Right ventricle myocardium inferior (tissue), 1 donor: ENCODE results near the gene RBM4B. TPM values are rescaled to one million over a fixed set of nuclear protein-coding genes. Genes with fewer than 3 reads are reported as not detected.
"Not testable (repeated sequence)": the region's sequence is repeated elsewhere in the genome, so short reads cannot be mapped to it uniquely, and the experiment has no call there.

Experiments
- ATAC-seq: fragments of 200-7000 bp; cut with Tn5 transposase; one replicate; pipeline ENCODE4 v1.9.1; 2020; ENCODE audit warnings: mild to moderate bottlenecking, moderate library complexity
- DNase-seq: peaks from one replicate; pipeline ENCODE4 v3.0.0; 2021; ENCODE audit errors: missing footprints
- intact Hi-C: fragments of 100-400 bp; cut with DNase I; formaldehyde crosslinking; loops from one replicate; pipeline ENCODE4 v1.11.0; 2022
- total RNA-seq: library from RNA; stranded (reverse); fragmentation: NEBNext Ultra II Directional; extraction: Animal tissue kit (Norgen Biotek cat#: 25700); gene quantifications from one replicate; pipeline ENCODE4 v1.2.1, GENCODE V29; 2021
- donor health status: DM: no; HTN: yes; CAD: no; lungs with severe emphysema.

RBM4B gene
- total RNA-seq, 1 donor from 2014 or later = 14.0 TPM

DNA sequence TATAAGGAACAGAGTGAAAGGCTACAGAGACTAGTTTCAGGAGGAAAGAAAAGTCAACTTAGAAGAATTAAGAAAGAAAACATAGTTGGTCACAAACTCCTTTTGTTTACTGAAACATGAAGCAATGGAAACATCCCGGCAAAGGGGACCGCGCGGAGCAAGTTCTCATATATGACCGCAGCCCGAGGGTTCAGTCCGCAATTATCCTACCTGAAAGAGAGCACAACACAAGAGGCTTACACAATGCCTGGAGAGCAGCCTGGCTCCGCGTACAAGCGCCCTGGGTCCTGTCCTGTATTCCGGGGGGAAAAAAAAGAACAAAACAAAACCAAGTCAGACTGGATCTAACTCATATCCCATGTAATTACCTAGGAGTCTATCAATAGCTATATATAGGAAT is 12.3 kb downstream of the RBM4B start:
- intact Hi-C loops = no loop called here
- no peak for DNase-seq
- ATAC-seq = no peak

DNA sequence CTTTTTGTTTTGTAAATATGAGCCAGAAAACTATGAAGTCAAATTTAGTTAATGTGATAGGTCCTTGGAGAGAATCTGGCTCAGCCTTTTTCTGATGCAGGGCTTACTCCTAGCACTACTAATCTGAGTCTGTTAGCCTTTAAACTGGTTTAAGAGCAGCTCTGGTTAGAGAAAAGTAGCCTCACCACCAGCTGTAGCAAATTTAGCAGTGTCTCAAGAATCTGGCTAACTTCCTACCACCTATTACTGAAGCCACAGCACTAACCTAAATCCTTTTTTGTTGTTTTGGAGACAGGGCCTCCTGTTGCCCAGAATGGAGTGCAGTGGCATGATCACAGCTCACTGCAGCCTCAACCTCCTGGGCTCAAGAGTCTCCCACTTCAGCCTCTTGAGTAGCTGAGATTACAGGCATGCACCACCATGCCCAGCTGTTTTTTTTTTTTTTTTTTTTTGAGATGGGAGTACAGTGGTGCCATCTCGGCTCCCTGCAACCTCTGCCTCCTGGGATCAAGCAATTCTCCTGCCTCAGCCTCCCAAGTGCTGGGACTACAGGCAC is 13.9 kb downstream of the RBM4B start:
- ATAC-seq (peak; percentile 33), DNase-seq (no peak)
- intact Hi-C loops = no loop called here

DNA sequence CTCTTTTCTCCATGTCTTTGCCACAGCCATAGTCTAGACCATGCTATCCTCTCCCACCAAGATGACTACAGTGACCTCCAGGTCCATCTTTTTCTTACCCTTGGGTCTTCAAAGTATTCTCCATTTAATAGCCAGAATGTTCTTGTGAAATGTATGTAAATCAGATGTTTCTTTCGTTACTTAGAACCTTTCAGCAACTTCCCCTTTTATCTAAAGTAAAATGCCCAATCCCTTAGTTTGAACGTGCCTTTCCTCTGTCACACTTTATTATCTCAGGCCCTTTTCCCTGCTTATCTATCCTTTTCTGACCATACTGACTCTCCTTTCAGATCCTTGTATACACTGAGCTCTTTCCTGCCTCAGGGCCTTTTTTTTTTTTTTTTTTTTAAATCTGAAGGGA is 17.9 kb downstream of the RBM4B start:
- intact Hi-C loops = no loop called here
- ATAC-seq (no peak), DNase-seq (no peak)

DNA sequence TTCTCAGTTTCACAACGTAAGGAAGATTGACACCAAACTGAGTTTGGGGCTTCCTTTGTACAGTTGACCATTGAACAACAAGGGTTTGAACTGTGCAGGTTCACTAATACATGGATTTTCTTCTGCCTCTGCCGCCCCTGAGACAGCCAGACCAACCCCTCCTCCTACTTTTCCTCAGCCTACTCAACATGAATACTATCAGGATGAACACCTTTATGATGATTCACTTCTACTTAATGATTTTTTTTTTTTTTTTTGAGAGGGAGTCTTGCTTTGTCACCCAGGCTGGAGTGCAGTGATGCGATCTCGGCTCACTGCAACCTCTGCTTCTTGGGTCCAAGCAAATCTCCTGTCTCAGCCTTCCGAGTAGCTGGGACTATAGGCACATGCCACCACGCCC is 24.6 kb downstream of the RBM4B start:
- intact Hi-C loops = no loop called here
- no peak for ATAC-seq
- no peak for DNase-seq

DNA sequence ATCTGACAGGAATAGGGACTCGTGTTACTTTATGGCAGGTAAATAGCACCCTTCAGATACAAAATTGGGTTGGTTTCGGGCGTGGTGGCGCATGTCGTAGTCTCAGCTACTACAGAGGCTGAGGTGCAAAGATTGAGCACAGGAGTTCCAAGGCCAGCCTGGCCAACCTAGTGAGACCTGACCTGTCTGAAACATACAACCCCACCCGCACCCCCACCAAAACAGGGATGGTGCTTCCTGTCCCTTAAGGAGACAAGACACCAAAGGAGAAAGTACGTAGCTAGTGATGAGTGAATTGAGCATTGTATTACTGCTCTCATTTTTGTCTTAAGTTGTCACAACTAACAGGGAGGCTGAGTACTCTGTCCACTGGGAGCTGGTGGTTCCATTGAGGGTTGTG is 25.0 kb downstream of the RBM4B start:
- ATAC-seq = no peak
- intact Hi-C loops = no loop called here
- no peak for DNase-seq

DNA sequence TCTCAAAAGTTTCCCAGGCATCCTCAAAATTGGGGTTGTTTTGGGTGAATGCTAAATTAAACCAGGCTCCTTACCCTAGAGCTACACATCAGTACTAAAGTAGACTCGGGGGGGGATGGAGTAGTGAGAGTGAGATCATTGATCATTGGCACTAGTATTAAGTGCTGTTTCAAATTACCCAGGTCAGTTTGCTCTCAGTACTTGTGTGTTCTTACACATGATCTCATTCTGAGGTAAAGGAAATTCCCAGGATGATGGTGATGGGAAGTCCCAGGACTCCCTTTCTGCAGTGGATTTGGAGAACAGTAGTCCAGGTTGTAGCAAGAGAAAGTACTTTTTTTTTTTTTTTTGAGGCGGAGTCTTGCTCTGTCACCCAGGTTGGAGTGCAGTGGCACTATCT is 26.7 kb downstream of the RBM4B start:
- DNase-seq (no peak), ATAC-seq (no peak)
- intact Hi-C loops = no loop called here

DNA sequence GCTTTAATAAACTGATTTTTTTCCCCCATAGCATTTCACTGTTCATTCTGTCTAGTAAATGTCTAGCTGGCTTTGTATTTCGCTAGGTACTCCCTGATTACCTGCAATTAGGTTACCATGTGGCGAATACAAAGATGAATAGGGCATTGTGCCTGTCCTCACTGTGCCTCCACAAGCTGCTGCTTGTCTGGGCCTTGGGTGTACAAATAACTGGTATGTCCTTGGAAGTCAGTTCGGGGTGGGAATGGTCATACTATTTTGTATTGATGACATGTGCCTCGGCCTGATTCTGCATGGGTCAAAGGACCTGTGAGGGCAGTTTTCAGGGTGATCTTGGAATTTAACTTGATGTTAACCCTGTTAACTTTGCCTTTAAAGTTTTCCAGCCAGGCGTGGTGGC is 27.8 kb downstream of the RBM4B start:
- intact Hi-C loops = no loop called here
- no peak for DNase-seq
- no peak for ATAC-seq

DNA sequence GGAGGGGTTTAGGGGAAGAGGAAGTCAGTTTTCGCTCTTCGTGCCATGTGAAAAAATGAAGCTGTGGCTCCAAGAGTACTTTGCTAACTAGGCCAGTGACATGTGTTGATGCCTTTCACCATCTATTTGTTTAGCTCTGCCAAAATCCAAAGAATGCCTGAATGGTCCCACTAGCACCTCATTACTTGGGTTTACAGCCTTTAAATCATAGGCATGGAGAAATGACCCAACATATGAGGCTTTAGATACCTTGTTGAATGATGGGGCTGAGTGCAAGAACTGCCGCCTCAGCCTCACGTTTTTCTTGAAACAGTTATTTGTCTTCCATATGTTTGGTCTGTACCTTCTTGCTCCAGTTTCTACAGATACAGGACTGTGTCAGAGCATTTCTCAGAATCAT is 30.9 kb downstream of the RBM4B start:
- ATAC-seq = no peak
- intact Hi-C loops = no loop called here
- DNase-seq = no peak

DNA sequence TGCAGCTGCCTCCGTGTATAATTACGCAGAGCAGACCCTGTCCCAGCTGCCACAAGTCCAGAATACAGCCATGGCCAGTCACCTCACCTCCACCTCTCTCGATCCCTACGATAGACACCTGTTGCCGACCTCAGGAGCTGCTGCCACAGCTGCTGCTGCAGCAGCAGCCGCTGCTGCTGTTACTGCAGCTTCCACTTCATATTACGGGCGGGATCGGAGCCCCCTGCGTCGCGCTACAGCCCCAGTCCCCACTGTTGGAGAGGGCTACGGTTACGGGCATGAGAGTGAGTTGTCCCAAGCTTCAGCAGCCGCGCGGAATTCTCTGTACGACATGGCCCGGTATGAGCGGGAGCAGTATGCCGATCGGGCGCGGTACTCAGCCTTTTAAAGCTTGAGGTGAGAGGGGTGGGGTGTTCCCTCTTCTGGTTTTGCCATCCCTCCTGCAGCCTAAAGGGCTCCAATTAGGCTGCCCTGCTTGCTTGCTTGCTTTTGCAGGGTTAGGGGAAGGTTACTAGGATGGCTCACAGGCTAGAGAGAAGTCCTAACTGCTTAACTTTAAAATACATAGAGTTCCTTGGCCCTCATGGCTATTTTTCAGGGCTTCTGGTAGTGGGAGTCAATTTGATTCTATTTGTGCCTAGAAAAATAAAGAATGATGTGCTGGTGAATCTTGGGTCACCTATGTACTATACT is 33.8 kb downstream of the RBM4B start:
- DNase-seq (no peak), ATAC-seq (no peak)
- intact Hi-C loops = no loop called here

DNA sequence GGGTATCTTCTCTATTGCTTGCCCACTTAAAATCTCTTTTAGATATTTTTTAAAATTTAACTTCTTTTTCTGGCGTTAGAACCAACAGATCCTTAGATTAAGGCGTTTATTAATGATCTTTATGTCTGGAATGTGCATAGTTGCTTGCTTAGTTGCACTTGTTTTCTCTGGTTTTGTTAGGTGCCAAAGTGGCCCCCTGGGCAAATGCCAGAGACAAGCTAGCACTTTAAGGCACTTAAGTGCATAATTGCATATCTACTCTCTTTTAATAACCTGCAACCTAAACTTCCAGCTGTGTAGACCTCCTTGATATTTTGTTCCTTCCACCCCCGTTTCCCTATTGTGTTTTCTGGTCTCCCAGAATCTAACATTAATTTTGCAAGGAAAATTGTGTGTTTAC is 35.9 kb downstream of the RBM4B start:
- ATAC-seq = no peak
- intact Hi-C loops = no loop called here
- DNase-seq = no peak

DNA sequence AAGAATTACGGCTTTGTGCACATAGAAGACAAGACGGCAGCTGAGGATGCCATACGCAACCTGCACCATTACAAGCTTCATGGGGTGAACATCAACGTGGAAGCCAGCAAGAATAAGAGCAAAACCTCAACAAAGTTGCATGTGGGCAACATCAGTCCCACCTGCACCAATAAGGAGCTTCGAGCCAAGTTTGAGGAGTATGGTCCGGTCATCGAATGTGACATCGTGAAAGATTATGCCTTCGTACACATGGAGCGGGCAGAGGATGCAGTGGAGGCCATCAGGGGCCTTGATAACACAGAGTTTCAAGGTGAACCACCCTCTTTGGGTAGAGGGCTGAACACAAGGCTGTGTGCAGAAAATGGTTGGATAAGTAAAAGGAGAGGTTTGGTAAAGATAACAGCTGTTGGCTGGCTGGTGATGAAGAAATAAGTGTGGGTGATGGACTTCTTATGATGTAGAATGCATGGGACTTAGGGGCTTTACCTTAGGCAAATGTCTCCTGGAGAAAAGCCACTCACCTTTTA is 37.8 kb downstream of the RBM4B start:
- not testable (repeated sequence) for ATAC-seq, DNase-seq
- intact Hi-C loops = loop anchor here (2.0 kb wide), 1 partner anchor 37 kb away; the partner anchor contains the start of gene RBM4B

DNA sequence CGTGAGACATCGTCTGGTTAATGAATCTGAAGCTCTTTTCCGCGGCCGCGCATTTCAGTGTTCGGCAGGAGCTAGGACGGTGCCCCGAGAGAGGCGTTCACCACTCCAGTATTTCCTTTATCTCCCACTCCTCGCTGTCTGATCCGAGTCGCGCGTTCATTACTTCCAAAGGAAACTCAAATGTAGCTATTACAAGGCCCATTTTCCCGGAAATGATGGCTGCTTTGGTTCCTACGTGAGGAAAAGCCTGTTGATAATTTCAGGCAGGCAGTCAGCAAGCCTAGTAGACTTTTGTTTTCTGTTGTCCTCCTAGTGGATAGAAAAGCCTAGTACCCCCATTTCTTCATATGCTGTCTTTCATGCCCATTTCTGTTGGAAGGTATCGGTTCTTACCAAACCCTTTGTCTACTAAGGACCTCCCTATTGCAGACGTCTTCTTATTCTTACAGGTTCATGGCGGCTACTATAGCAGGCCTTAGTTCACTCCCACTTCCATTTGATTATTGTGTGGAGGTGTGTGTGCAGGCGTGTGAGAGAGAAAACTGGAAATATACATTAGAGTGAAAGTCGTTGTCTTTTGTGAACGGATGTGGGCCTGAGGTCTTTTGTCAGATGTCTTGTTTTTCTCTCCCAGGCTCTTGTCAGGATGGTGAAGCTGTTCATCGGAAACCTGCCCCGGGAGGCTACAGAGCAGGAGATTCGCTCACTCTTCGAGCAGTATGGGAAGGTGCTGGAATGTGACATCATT is 38.4 kb downstream of the RBM4B start:
- DNase-seq = no peak
- ATAC-seq = no peak
- intact Hi-C loops = loop anchor here (2.0 kb wide), 1 partner anchor 38 kb away; the partner anchor contains the start of gene RBM4B

DNA sequence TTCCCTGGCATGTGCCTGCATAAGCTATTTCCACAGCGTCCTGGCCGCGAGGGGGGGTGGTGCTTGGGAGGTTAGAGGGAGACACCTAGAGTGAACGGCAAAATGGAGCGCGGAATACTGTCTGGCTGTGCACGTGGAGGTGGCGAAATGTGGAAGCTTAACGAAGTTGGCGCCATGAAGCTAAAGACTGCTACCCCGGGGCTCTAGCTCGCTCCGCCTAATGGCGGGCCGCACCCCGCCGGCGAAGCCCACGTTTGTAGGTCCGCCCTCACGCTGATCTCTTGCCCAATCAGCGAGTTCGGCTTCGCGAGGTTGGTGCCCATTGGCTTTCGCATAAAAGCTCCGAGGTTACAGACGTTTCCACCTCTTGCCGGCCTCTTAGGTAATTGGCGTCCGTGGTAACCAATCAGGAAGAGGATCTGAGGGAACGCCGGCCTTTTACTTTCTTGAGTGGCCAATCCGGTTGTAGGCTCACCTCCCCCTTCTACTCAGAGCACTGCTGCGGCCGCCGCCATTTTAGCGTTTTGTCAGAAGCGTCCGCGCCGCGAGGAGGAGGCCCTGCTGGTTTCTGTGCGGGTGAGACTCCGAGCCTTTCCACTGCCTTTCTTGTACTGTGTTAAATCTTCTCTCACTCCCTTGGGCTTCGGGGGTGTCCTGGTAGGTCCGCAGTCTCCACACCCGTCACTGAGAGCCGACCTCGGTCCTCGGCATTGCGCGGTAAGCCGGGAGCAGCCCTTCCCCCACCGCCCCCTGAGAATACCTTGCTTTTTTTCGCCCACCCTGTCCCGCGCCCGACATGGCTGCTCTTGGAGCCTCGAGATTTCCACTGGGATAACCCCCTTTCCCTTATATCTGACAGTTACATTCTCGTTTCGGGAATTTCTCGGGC is 39.3 kb downstream of the RBM4B start, which contains the start of gene RBM4:
TSS of gene RBM4 (plus strand) at position 527 of the 889 bp plus-strand sequence. CDS start 1,009 bp downstream, outside the sequence.
- intact Hi-C loops = loop anchor here (1.0 to 2.0 kb wide), 2 partner anchors 22 to 38 kb away; partner anchors contain the start of genes RBM14 and RBM4B

DNA sequence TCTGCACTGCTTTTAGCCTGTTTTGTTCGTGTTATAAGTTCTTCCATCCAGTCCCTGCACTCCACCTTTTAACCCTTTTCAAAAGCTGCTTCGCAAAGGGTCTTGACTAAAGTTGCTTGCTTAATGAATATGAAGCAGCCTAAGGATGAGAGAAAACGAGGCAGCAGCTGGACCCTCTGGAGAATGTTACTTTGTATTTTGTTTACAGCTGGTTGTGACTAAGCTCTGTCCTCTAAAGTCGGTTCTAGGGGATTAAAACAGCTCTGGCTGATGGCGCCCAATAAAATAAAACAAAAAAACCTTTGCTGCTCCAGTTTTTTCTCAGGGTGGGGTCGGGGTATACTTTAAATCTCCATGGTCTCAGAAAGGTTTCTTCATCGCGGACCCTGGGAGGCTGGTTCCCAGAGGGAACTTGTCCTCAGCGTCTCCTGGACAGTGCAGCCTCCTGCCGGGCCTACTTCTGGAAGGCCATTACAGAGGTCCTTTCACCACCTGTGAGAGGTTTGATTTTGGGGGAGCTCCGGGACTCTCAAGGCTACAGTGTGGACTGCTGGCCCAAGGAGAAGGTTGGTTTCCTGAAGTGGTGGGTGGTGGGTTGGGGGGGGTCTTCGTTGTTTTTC is 40.0 kb downstream of the RBM4B start:
- DNase-seq = no peak
- peak; percentile 1 for ATAC-seq
- intact Hi-C loops = loop anchor here (1.0 to 2.0 kb wide), 2 partner anchors 21 to 39 kb away; partner anchors contain the start of genes RBM14 and RBM4B

More for the DNA sequence above, 39.3 kb downstream of the RBM4B start, which contains the start of gene RBM4:
- ATAC-seq (peak; percentile 96), DNase-seq (peak; percentile 96)

DNA sequence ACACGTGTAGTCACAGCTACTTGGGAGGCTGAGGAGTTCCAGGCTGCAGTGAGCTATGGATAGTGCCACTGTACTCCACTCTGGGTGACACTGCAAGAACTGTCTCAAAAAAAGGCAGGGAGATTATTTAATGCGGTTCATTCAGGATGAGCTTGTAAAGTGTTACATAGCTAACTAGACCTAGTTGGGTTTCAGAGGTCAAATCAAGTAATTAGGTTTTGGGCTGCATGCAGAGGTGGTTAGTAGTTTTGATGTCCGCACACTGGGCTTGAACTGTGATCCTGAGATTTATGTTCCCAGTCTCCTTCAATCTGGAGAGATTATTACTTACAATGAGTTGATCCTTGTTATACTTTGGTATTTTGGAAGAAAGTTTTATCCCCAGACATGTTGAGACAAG is 41.3 kb downstream of the RBM4B start:
- no peak for DNase-seq
- ATAC-seq = no peak
- intact Hi-C loops = no loop called here

DNA sequence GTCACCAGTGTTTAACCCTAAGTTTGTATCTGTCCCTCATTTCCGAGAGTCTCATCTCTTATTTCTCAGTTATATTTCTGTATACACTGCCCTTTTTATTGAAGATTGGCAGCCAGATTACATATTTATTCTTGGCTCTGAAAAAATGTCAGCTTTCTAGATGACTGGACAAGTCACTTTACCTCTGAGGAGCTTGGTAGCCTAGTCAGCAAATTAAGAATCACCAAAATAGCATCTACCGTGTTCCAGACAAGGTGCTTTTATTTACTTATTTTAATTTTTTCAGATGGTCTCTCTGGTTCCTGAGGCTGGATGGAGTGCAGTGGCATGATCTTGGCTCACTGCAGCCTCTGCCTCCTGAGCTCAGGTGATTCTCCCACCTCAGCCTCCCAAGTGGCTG is 44.7 kb downstream of the RBM4B start:
- ATAC-seq (no peak), DNase-seq (no peak)
- intact Hi-C loops = no loop called here

DNA sequence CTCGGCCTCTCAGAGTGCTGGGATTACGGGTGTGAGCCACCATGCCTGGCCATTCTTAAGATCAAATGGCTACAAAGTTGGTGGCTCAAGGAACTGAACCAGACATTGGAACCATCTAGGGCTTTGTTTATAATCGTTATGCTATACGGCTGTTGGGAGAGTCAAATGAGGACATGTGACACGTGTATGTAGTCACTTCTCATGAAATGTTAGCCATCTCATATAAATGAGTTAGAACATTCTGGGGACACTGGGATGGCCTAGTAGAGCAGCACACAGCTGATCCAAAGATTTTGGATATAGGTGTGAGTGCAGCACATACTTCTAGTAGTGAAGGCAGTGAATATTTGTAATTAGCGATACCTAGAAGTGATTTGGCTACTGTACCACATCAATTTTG is 45.8 kb downstream of the RBM4B start:
- intact Hi-C loops = no loop called here
- ATAC-seq (no peak), DNase-seq (no peak)

DNA sequence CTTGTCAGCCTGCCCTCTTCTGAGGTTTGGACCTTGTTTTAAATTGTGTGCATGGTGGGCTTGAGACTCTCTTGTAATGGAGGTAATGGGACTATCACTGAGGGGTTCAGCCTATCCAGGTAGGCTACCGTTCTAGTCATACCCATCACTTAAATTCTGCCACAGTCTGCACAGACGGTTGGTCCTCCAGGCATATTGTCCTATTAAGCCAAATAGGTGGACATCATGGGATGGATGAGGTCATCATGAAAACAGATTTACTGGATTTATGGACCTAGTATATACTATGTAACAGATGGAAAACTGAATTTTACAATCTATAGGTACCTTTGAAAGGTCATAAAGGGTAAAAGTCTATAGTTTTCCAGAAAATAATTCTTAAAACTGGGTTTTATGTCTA is 48.3 kb downstream of the RBM4B start:
- DNase-seq = no peak
- ATAC-seq = no peak
- intact Hi-C loops = no loop called here
